ENCODE measurements around the gene MGAM2.

DNA sequence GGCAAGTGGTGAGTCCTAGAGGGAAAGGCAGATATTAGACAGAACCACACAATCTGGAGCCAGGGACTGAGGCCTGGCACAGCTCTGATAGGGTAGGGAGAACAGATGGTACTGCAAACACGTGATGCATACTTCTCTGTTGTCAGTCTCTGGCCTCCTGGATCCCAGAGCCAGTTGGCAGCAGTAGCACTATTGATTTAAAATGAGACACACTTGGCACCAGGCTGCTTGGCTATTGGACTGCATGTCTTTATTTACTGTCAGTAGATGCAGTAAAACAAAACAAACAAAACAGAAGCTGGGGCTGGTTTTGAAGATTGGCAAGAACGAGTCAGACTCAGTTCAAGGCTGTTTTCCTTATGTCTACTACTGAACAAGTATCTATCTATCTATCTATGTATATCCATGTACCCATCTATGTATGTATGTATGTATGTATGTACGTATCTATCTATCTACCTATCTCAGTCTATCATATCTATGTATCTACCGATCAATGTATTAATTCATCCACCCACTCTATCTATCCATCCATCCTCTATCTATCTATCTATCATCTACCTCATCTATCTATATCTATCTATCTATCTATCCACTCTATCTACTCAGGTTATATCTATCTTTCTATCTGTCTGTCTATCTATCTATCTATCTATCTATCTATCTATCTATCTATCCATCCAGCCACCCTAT is 23.4 kb upstream of the MGAM2 start:
- TF ChIP-seq REST (IDR thresholded peaks at IDR 0.05; ENCODE audit: low read depth, low read length) (no peak), SP1 (IDR thresholded peaks at IDR 0.05; ENCODE audit: low read depth, low read length) (no peak), ZNF207 (IDR thresholded peaks at IDR 0.05; ENCODE audit: borderline replicate concordance) (no peak), EP300 (IDR thresholded peaks at IDR 0.05; ENCODE audit: borderline replicate concordance in 1 of 2, control insufficient read depth in 1 of 2, low read depth in 2 of 2, low read length in 2 of 2) (no peak), KDM1A (IDR thresholded peaks at IDR 0.05; ENCODE audit: borderline replicate concordance) (no peak), TAF1 (IDR thresholded peaks at IDR 0.05; ENCODE audit: borderline replicate concordance, low read depth, low read length) (no peak), ZNF622 (IDR thresholded peaks at IDR 0.05) (no peak), CBX5 (IDR thresholded peaks at IDR 0.05; ENCODE audit: low read depth) (no peak), NR2C1 (IDR thresholded peaks at IDR 0.05) (no peak), SREBF2 (IDR thresholded peaks at IDR 0.05; ENCODE audit: low read length) (no peak), CTCF (IDR thresholded peaks at IDR 0.05 in 2 of 3, conservative IDR thresholded peaks at IDR 0.05 in 1 of 3; ENCODE audit: control insufficient read depth in 2 of 3, extremely low read depth in 1 of 3, insufficient read depth in 1 of 3, low read depth in 3 of 3, low read length in 3 of 3) (no peak)
